ENCODE results near the gene LLGL2.

- TF ChIP-seq POLR2AphosphoS5 (IDR thresholded peaks at IDR 0.05) (no peak), CTCF (IDR thresholded peaks at IDR 0.05) (no peak), POLR2A (IDR thresholded peaks at IDR 0.05) (no peak), EP300 (IDR thresholded peaks at IDR 0.05; ENCODE audit: low read depth) (no peak)
Measured at GRCh38 chr17:75511270-75511609, 14.3 kb upstream of the LLGL2 start.

Data from transverse colon (tissue), 4 donors.